GM12873 (cell line): Measurements from ENCODE around the gene OGFOD1.

Experiments
- CTCF ChIP-seq: IDR thresholded peaks from 2 replicates; pipeline ENCODE4 v1.5.1; 2012; ENCODE audit warnings: low read depth, mild to moderate bottlenecking, moderate library complexity, low read length, control low read depth; ENCODE audit not compliant: insufficient read depth; ENCODE audit errors: missing control alignments

The OGFOD1 gene

GRCh38 chr16:56481468-56482122, 30.2 kb downstream of the OGFOD1 start:
- TF ChIP-seq CTCF, result no peak

GRCh38 chr16:56482683-56483236, 31.4 kb downstream of the OGFOD1 start:
- no peak for TF ChIP-seq CTCF

- no peak for TF ChIP-seq CTCF
These were observed 32.0 kb downstream of the OGFOD1 start for GRCh38 chr16:56483394-56483793.

GRCh38 chr16:56488035-56488434, 36.7 kb downstream of the OGFOD1 start:
- TF ChIP-seq CTCF, result no peak

- TF ChIP-seq CTCF, result no peak
These were observed 40.4 kb downstream of the OGFOD1 start for GRCh38 chr16:56491657-56492261.

GRCh38 chr16:56493126-56493525, 41.8 kb downstream of the OGFOD1 start:
- TF ChIP-seq CTCF, result no peak

GRCh38 chr16:56493815-56494214, 42.5 kb downstream of the OGFOD1 start:
- no peak for TF ChIP-seq CTCF
